Activated naive CD4-positive, alpha-beta T cell treated with anti-CD3 and anti-CD28 coated beads, Interleukin-2, amount 50 U/mL, for 72 hours (primary cell): ENCODE data around the gene BEND4. TPM values are rescaled to one million over a fixed set of nuclear protein-coding genes. Genes with fewer than 3 reads are reported as not detected.

ENCODE experiments used
- total RNA-seq, 2 donors: library from RNA; stranded (reverse); gene quantifications; one replicate each; pipeline ENCODE4 v1.2.3, GENCODE V29; 2022

The BEND4 gene
- total RNA-seq, 2 donors from 2014 or later: 0.09 to 0.82 TPM

Other genes starting within 250 kb of the BEND4 start
- gene TMEM33, start 217.2 kb downstream of the BEND4 start, total RNA-seq: 10 to 100 TPM; 38.7 to 45.6 TPM
- gene DCAF4L1, start 170.9 kb downstream of the BEND4 start, total RNA-seq: under 1 TPM; 0.21 to 0.27 TPM
- gene SLC30A9, start 162.1 kb downstream of the BEND4 start, total RNA-seq: 10 to 100 TPM; 23.5 to 59.4 TPM
- not detected for gene SHISA3, start 244.8 kb upstream of the BEND4 start, total RNA-seq